Astrocyte of the cerebellum (primary cell): Measurements from ENCODE around the gene NID2.

Experiments
- DNase-seq: peaks from one replicate; pipeline ENCODE4 v3.0.0-alpha.2; 2011; ENCODE audit warnings: low read depth
- H3K4me3 ChIP-seq: 2 replicates; pipeline ENCODE4 v1.5.1; 2011; ENCODE audit warnings: mild to moderate bottlenecking, low read depth, low read length, moderate library complexity
- in situ Hi-C: cut with HindIII; loops from 2 replicates; pipeline ENCODE4 v1.10.0; 2017; ENCODE audit warnings: low sequenced_read_pairs
- TF ChIP-seq, protein P1 (sequence below): IDR thresholded peaks from 2 replicates; pipeline ENCODE4 v1.5.1; 2012; ENCODE audit warnings: low read length, low read depth, moderate library complexity, mild to moderate bottlenecking; ENCODE audit errors: missing control alignments

The NID2 gene

DNA sequence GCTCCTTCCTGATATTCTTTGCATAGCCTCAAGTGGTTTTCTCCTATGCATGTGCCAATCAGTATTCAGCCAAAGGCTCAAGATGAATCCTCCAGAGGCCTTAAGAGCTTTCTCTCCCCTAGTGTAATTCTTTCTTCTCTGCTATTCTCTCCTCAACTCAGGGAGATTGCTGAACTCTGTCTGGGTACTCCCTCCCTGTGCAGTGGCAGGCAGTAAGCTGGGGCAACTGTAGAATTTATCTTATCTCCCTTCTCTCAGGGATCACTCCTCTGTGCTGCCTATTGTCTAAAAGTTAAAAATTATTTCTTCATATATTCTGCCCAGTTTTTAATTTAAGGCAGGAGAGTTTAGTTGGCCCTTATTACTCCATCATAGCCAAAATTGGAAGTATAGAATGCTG lies 108.0 kb downstream of the NID2 start:
- in situ Hi-C loops: no loop called here
- no peak overlapping the region for H3K4me3 ChIP-seq
- TF ChIP-seq, protein P1, sequence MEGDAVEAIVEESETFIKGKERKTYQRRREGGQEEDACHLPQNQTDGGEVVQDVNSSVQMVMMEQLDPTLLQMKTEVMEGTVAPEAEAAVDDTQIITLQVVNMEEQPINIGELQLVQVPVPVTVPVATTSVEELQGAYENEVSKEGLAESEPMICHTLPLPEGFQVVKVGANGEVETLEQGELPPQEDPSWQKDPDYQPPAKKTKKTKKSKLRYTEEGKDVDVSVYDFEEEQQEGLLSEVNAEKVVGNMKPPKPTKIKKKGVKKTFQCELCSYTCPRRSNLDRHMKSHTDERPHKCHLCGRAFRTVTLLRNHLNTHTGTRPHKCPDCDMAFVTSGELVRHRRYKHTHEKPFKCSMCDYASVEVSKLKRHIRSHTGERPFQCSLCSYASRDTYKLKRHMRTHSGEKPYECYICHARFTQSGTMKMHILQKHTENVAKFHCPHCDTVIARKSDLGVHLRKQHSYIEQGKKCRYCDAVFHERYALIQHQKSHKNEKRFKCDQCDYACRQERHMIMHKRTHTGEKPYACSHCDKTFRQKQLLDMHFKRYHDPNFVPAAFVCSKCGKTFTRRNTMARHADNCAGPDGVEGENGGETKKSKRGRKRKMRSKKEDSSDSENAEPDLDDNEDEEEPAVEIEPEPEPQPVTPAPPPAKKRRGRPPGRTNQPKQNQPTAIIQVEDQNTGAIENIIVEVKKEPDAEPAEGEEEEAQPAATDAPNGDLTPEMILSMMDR: no peak
- DNase-seq: no peak

DNA sequence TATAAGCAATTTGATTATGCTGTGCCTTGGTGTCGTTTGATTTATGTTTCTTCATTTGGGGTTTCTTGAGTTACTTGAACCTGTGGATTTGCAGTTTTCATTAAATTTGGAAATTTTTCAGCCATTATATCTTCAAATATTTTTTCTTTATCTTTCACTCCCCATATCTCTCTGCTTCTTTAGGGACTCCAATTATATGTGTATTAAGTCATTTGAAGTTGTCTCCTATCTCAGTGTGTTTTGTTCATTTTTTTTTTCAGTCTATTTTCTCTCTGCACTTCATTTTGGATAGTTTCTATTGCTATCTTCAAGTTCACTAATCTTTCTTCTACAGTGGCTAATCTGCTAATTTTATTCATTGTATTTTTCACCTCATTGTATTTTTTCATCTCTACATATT lies 108.9 kb downstream of the NID2 start:
- DNase-seq: no peak
- no peak overlapping the region for H3K4me3 ChIP-seq
- in situ Hi-C loops: no loop called here
- TF ChIP-seq, protein P1: no peak

- in situ Hi-C loops: no loop called here
- H3K4me3 ChIP-seq: no peak overlapping the region
- peak; percentile 55 for DNase-seq
- TF ChIP-seq, protein P1: no peak
Measured at GRCh38 chr14:51957950-51958349, 110.9 kb downstream of the NID2 start.
